PFSK-1 (cell line): ENCODE results near the gene PITX2.

Experiments
- POLR2AphosphoS5 ChIP-seq: IDR thresholded peaks from 2 replicates; pipeline ENCODE4 v1.6.1; 2012; ENCODE audit warnings: low read depth, mild to moderate bottlenecking, control low read depth, low read length, moderate library complexity
- SIN3A ChIP-seq: IDR thresholded peaks from 2 replicates; pipeline ENCODE4 v1.6.1; 2012; ENCODE audit warnings: mild to moderate bottlenecking, low read length, moderate library complexity, borderline replicate concordance; ENCODE audit not compliant: insufficient read depth

DNA sequence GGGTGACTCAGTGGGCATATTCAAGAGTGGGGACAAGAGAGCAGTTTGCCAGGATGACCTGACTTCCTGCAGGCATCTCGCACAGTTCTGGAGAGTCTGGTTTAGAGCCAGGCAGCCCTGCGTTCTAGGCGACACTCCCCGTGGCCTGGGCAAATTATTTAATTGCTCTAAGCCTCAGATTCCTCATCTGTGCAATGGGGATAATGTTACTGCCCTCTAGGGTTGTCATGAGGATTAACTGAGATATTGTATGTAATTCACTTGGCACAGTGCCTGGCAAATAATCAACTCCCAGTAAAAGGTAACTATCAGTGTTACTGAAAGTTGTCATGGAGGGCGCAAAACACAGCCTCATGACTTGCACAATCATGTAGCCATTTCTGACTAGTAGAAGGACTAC lies 48.8 kb upstream of the PITX2 start:
- TF ChIP-seq SIN3A, result no peak
- no peak for TF ChIP-seq POLR2AphosphoS5
